NCI-H2196 (cell line): Measurements from ENCODE around the gene NECAP2.
A peak's percentile ranks its signal among the peaks of the same experiment; 100 is the strongest.
"Not testable (repeated sequence)": the region's sequence is repeated elsewhere in the genome, so short reads cannot be mapped to it uniquely, and the experiment has no call there.

Source experiments
- DNase-seq: peaks from one replicate; lab custom pipeline; 2025; ENCODE audit not compliant: unreplicated experiment; lab: John Stamatoyannopoulos, UW

Gene NECAP2

GRCh38 chr1:16492937-16493336, 52.4 kb downstream of the NECAP2 start:
- not testable (repeated sequence) for DNase-seq

DNA sequence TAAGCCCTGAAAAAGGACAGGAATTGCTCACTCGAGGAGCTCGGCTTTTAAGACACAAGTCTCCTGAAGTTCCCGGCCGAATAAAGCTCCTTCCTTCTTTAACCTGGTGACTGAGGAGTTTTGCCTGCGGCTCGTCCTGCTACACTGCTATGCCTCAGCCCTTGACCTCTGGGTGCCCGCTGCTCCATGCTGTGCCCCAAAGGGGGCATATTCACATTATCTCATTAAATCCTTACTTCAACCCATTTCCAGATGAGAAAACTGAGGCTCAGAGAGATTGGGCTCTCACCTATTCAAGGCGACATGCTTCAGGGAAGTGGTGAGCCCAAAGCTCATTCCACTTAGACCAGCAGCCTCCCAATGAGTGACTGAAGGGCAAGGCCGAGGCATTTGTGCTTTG, 53.2 kb downstream of the NECAP2 start:
- DNase-seq: not testable (repeated sequence)

DNA sequence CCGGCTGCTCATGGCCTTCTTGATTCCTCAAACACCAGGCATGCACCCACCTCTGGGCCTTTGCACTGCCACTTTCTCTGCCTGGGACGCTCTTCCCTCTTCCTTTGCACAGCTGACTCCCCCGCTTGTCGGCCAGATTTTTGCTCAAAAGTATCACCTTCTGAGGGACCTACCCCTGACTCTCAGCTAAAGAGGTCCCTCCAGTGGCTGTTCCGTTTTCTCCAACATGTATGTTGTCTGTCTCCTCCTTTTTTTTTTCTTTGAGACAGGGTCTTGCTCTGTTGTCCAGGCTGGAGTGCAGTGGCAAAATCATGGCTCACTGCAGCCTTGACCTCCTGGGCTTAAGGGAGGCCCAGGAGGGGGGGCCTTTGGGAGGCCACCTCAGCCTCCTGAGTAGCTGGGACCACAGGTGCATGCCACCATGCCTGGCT, 57.0 kb downstream of the NECAP2 start:
- not testable (repeated sequence) for DNase-seq

GRCh38 chr1:16498047-16498446, 57.5 kb downstream of the NECAP2 start:
- not testable (repeated sequence) for DNase-seq

DNA sequence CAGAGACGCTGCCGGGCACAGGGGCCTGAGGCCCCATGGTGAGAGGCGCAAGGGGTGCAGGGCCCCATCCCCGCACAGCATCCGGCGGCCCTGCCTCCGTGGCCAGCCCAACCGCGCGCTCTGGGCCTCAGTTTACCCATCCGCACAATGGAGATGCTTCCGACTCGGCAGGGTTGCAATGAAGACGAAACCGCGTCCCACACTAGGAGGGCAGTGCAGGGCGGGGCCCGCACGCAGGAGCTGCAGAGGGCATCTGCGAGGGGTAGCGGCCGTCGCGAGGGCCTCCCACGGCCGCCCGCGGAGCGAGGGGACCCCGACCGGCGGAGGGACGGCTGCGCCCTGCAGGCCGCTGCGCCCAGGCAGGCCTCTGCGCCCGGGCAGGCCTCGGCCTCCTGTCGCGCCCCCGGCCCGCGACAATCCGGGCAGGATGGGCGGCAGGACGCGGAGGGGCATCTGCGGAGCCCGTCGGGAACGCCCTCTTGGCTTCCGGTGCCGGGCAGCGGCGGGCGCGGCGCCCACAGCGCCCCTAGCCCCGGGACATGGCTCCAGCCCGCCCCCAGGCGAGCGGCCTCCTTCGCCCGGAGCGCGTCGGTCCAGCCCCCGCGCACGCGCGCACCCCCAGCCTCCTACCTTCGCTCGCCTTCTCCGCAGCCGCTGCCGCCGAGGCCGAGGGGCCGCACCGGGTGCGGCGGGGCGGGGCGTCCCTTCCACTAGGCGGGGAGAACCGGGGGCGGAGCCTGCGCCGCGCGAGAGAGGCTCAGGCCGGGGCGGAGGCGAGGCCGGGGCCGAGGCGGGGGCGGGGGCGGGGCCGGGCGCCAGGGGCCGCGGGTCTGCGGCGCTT, 58.3 kb downstream of the NECAP2 start:
- peak; percentile 92 for DNase-seq

DNA sequence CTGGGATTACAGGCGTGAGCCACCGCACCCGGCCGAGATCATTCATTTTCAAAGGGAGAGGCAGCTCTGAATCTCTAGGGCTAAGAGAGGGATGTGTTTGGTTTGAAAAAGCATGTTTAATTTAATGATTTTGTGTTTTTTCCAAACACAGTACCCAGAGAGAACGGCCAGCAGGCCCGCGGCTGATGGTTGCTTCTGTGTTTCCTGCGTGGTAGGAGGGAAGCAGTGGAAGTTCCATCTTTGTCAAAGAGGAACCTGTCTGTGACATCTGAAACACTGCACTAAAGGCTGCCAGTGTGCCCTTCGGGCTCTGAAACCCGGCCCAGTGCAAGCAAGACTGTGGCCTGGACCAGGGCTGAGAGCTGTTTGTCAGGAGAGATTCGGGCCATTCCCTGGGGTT, 59.9 kb downstream of the NECAP2 start:
- DNase-seq: not testable (repeated sequence)

- DNase-seq: not testable (repeated sequence)
Observed at GRCh38 chr1:16500975-16501374, 60.5 kb downstream of the NECAP2 start.

DNA sequence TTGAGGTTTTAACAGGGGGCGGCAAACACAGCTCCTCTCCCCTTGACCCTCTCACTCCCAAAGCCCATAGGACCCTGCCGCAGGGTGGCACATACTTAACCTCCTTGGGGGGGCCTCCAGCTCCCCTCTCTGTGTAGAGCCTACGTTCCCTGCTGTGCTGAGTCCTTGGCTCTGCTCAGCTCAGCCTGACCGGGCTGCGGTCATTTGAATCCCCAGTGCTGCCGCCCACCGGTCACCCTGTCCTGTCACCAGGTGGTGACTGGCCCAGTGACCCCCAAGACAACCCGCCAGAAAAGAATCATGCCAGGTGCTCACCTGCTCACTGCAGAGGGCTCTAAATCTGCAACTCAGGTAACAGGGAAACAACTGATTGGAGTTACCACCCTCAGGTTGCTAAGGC, 60.9 kb downstream of the NECAP2 start:
- not testable (repeated sequence) for DNase-seq

GRCh38 chr1:16503494-16503893, 63.0 kb downstream of the NECAP2 start:
- no peak for DNase-seq

GRCh38 chr1:16505870-16506269, 65.3 kb downstream of the NECAP2 start:
- not testable (repeated sequence) for DNase-seq

DNA sequence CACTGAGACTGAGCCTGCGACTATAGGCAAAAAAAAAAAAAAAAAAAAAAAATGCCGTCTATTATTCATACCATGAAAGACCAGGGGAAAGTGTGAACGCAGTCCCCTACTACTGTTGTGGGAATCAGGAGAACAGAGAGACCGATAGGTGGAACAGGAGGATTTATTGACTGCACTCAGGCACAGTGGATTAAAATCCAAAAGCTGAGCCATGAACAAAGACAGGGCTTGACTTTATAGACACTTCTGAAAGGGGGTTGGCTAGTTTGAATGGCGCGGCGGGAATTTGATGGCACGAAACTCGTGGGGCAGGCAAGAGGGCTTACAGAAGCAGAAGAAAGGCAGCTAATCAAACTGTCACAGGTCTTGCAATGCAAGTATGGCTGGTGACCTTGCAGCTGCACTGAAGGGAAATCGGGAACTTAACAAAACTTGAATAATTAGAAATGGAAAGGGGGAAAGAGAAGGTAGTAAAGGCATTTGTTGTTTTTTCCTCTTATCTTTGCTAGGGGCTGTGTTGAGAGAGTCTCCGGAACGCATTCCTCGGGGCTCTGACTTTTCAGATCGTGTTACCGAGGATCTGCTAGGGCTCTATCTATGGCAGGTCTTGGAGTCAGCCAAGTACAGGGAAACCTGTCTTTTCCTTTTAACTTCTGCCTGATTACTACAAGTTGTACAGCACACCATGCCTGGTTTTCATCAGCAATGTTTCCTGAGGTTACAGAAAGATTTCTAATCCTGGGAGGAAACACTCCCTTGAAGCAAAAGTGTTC, 66.0 kb downstream of the NECAP2 start:
- DNase-seq: not testable (repeated sequence)

DNA sequence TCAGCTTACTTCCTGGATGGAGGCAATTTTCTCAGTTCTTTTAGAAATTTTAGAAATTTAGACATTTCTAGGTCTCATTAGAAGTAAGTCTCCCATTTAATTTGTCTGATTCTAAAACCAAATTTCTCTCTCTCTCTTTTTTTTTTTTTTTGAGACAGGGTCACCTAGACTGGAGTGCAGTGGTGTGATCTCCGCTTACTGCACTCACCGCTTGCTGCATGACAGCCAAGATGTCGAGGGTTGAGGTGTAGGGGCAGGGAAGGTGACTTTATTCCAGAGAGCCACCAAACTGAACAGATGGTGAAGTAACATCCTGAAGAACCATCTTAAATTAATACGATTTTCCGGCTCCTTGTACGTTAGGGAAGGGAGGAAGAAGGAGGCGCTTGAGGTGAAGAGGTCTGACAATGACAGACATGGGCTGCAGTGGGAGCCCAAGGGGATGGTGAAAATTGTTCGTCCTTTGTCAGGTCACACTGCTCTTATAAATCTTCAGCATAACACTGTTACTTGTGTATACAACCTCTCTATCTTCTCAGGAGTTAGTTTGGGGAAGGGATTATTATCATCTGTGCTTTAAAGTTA, 68.4 kb downstream of the NECAP2 start:
- peak; percentile 10 for DNase-seq
